Large intestine (tissue), 3 donors: ENCODE measurements around the gene SNX21. TPM values are rescaled to one million over a fixed set of nuclear protein-coding genes. Genes with fewer than 3 reads are reported as not detected.
"Not testable (repeated sequence)": the region's sequence is repeated elsewhere in the genome, so short reads cannot be mapped to it uniquely, and the experiment has no call there.

Source experiments
- DNase-seq, 2 donors: peaks; one replicate each; pipeline versions ENCODE4 v3.0.0 to v3.0.0-alpha.2; 2013
- H3K27ac ChIP-seq: one replicate; pipeline ENCODE4 v1.5.1; 2013; ENCODE audit warnings: low read length
- H3K27me3 ChIP-seq: 2 replicates; pipeline ENCODE4 v1.6.1; 2013; ENCODE audit warnings: low read length; ENCODE audit not compliant: control insufficient read depth, insufficient read depth
- H3K36me3 ChIP-seq: 2 replicates; pipeline ENCODE4 v1.6.1; 2013; ENCODE audit warnings: low read length; ENCODE audit not compliant: control insufficient read depth, insufficient read depth
- H3K4me1 ChIP-seq: one replicate; pipeline ENCODE4 v1.6.1; 2013; ENCODE audit warnings: low read length; ENCODE audit not compliant: control insufficient read depth, insufficient read depth
- H3K4me3 ChIP-seq: one replicate; pipeline ENCODE4 v1.5.1; 2013; ENCODE audit warnings: low read length
- H3K9me3 ChIP-seq: one replicate; pipeline ENCODE4 v1.6.1; 2013; ENCODE audit warnings: mild to moderate bottlenecking, low read depth, low read length, moderate library complexity; ENCODE audit not compliant: control insufficient read depth
- WGBS: methylation state at CpG from one replicate; pipeline ENCODE4 v1.1.5; 2013; ENCODE audit warnings: low lambda C conversion rate; ENCODE audit not compliant: insufficient coverage; 5-methylcytosine and 5-hydroxymethylcytosine counted together
- polyA plus RNA-seq: library from polyadenylated mRNA; unstranded; fragments of 120-200 nt; gene quantifications from one replicate; pipeline ENCODE4 v1.2.1, GENCODE V29; 2013

SNX21 gene
- polyA plus RNA-seq, 1 donor: 11.1 TPM

GRCh38 chr20:45822857-45823256, 10.7 kb upstream of the SNX21 start:
- WGBS: no CpG with 5 or more reads among the region's 24 CpGs
- no peaks in the 10 kb centered on the region for H3K36me3 ChIP-seq
- peaks cover 6% of the 10 kb centered on the region for H3K9me3 ChIP-seq
- H3K27ac ChIP-seq: no peak overlapping the region
- H3K4me1 ChIP-seq: peaks cover 19% of the 10 kb centered on the region
- peak overlapping the region; percentile 7 for H3K4me3 ChIP-seq
- peak; percentile 38 to 65 for DNase-seq
- peaks cover 21% of the 10 kb centered on the region for H3K27me3 ChIP-seq

GRCh38 chr20:45823949-45824835, 9.4 kb upstream of the SNX21 start:
- no CpG with 5 or more reads among the region's 57 CpGs for WGBS
- H3K4me3 ChIP-seq: peak overlapping the region; percentile 27

GRCh38 chr20:45826381-45827019, 7.1 kb upstream of the SNX21 start:
- DNase-seq: no peak
- Histone ChIP-seq H3K27me3 (peaks cover 21% of the 10 kb centered on the region), H3K27ac (no peak overlapping the region)

More at GRCh38 chr20:45823949-45824835, 9.4 kb upstream of the SNX21 start:
- Histone ChIP-seq H3K27ac (no peak overlapping the region), H3K9me3 (peaks cover 6% of the 10 kb centered on the region), H3K27me3 (peaks cover 21% of the 10 kb centered on the region), H3K36me3 (no peaks in the 10 kb centered on the region), H3K4me1 (peaks cover 19% of the 10 kb centered on the region)
- peak; percentile 61 to 65 for DNase-seq

GRCh38 chr20:45827030-45827652, 6.5 kb upstream of the SNX21 start, which contains the start of gene TNNC2:
TSS of gene TNNC2 (minus strand) at chr20:45827312. CDS start at chr20:45827248, 64 bp downstream.
- H3K4me1 ChIP-seq: peaks cover 14% of the 10 kb centered on the region
- DNase-seq: no peak
- H3K9me3 ChIP-seq: peaks cover 6% of the 10 kb centered on the region
- H3K27me3 ChIP-seq: peaks cover 21% of the 10 kb centered on the region
- H3K27ac ChIP-seq: no peak within 1 kb of the TSS
- H3K36me3 ChIP-seq: no peaks in the 10 kb centered on the region
- WGBS: 100% methylated on average over 2 of the region's 8 CpGs
- H3K4me3 ChIP-seq: no peak within 1 kb of the TSS

More at GRCh38 chr20:45826381-45827019, 7.1 kb upstream of the SNX21 start:
- no CpG with 5 or more reads among the region's 6 CpGs for WGBS
- no peak overlapping the region for H3K4me3 ChIP-seq
- no peaks in the 10 kb centered on the region for H3K36me3 ChIP-seq
- H3K9me3 ChIP-seq: peaks cover 6% of the 10 kb centered on the region
- H3K4me1 ChIP-seq: peaks cover 19% of the 10 kb centered on the region

GRCh38 chr20:45827712-45828111, 5.9 kb upstream of the SNX21 start:
- Histone ChIP-seq H3K27ac (no peak overlapping the region), H3K36me3 (no peaks in the 10 kb centered on the region), H3K4me3 (no peak overlapping the region), H3K9me3 (peaks cover 6% of the 10 kb centered on the region), H3K27me3 (peaks cover 18% of the 10 kb centered on the region), H3K4me1 (peaks cover 9% of the 10 kb centered on the region)
- no peak for DNase-seq
- WGBS: no CpG with 5 or more reads among the region's 6 CpGs

- no CpG with 5 or more reads among the region's 2 CpGs for WGBS
- Histone ChIP-seq H3K27ac (no peak overlapping the region), H3K36me3 (no peaks in the 10 kb centered on the region), H3K27me3 (peaks cover 9% of the 10 kb centered on the region), H3K9me3 (peaks cover 6% of the 10 kb centered on the region), H3K4me1 (peaks cover 5% of the 10 kb centered on the region), H3K4me3 (no peak overlapping the region)
- DNase-seq: no peak
Observed at GRCh38 chr20:45828589-45828988, 5.0 kb upstream of the SNX21 start.

- H3K4me1 ChIP-seq, DNase-seq, H3K4me3 ChIP-seq, H3K9me3 ChIP-seq, H3K27me3 ChIP-seq, H3K27ac ChIP-seq, H3K36me3 ChIP-seq: not testable (repeated sequence)
- no CpG with 5 or more reads among the region's 4 CpGs for WGBS
Observed at GRCh38 chr20:45829673-45830106, 3.9 kb upstream of the SNX21 start.

GRCh38 chr20:45832619-45833018, 980 bp upstream of the SNX21 start:
- H3K4me1 ChIP-seq: peaks cover 9% of the 10 kb centered on the region
- no peak overlapping the region for H3K4me3 ChIP-seq
- no peaks in the 10 kb centered on the region for H3K9me3 ChIP-seq
- WGBS: no CpG with 5 or more reads among the region's 4 CpGs
- no peak overlapping the region for H3K27ac ChIP-seq
- H3K36me3 ChIP-seq: no peaks in the 10 kb centered on the region
- DNase-seq: no peak
- no peaks in the 10 kb centered on the region for H3K27me3 ChIP-seq

- Histone ChIP-seq H3K27me3 (no peaks in the 10 kb centered on the region), H3K9me3 (no peaks in the 10 kb centered on the region), H3K36me3 (no peaks in the 10 kb centered on the region), H3K27ac (peak overlapping the region; percentile 24), H3K4me1 (peaks cover 9% of the 10 kb centered on the region), H3K4me3 (peak overlapping the region; percentile 58)
- no CpG with 5 or more reads among the region's 71 CpGs for WGBS
- DNase-seq: peak; percentile 53 to 71
Observed at GRCh38 chr20:45833883-45834796, 541 bp downstream of the SNX21 start.
